GF-D8 (cell line): ENCODE data around the gene ADAMTSL5.

Source experiments
- DNase-seq: peaks from one replicate; lab custom pipeline; 2025; lab: John Stamatoyannopoulos, UW

Gene ADAMTSL5

DNA sequence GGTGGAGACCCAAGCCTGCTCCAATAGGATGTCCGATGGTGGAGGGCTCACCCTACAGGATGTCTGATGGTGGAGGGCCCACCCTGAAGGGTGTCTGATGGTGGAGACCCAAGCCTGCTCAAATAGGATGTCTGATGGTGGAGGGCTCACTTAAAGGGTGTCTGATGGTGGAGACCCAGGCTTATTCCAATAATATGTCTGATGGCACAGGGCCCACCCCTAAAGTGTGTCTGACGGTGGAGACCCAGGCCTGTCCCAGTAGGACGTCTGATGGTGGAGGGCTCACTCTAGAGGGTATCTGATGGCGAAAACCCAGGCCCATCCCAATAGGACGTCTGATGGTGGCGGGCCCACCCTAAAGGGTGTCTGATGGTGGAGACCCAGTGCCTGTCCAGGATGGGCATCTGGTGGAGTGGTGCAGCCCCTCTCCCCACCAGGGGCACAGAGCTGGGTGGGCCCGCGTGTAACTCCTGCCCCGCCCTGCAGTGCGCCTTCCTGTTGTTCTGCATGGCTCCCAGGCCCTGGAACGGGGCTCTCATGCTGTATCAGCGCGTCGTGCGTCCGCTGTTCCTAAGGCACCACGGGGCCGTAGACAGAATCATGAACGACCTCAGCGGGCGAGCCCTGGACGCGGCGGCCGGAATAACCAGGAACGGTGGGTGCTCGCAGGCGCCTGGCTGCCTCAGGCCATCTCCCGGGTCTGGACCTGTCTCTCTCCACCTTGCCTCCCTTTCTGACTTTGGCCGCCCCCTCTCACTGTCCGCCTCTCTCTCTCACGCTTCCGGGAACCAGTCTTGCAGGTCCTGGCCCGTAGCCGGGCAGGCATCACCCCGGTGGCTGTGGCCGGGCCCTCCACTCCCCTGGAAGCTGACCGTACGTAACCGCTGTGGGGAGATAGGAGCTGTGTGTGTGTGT lies 16.8 kb downstream of the ADAMTSL5 start:
- no peak for DNase-seq

DNA sequence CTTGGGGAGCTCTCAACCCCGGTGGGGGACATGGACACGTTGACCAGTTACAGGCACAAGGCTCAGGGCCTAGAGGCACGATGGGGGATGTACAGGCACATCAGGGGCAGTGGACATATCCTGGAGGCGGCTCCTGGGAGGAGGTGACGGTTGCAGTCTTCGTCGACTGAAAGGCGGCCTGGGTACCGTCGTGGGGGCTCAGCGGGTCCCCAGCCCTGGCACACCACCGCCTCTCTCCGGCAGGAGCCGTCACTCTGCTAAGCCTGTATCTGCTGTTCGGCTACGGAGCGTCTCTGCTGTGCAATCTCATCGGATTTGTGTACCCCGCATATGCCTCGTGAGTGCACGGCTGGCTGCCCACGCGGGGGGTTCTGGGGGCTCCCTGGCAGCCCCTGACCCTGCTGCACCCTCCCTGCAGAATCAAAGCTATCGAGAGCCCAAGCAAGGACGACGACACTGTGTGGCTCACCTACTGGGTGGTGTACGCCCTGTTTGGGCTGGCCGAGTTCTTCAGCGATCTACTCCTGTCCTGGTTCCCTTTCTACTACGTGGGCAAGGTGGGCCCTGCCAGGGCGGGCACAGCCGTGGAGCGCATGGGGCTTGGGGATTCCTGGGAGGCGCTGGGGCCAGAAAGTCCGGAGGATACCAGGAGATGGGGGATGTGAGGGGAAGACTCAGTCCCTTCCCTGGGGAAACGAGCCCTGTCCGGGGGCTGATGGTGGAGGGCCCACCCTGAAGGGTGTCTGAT lies 17.6 kb downstream of the ADAMTSL5 start:
- DNase-seq = no peak

- DNase-seq = no peak
Observed at GRCh38 chr19:1494115-1494815, 18.6 kb downstream of the ADAMTSL5 start.

DNA sequence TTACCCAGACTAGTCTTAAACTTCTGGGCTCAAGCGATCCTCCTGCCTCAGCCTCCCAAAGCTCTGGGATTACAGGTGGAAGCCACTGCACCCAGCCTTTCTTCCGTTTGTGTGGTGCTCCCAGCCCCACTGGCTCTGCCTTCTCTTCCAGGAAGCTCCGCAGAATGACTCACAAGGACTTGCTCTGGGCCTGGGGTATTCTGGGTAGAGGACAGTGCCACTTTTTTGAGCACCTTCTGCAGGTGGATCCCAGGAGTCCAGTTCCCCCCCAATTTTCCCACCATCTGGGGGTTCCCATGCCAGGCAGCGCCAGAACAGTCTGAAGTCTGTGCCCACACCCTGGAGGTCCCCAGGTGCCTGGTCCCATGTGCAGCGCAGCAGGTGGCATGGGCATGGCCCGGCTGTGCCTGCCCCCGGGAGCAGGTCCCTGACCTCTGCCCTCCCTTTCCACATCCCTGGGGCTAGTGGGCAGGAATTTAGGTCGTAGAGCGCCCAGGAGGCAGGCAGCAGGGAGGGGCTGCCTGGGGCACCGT lies 20.3 kb downstream of the ADAMTSL5 start:
- no peak for DNase-seq

- no peak for DNase-seq
Observed at GRCh38 chr19:1491849-1492170, 21.0 kb downstream of the ADAMTSL5 start.

- DNase-seq = no peak
Observed at GRCh38 chr19:1491114-1491848, 21.5 kb downstream of the ADAMTSL5 start, which contains the start of gene REEP6. Gene REEP6, plus strand, starts transcription at chr19:1491181. Its CDS starts 89 bp downstream, at chr19:1491270.

GRCh38 chr19:1490311-1491113 lies 22.3 kb downstream of the ADAMTSL5 start, which contains the start of gene PCSK4:
Gene PCSK4, minus strand, starts transcription at chr19:1490350. Its CDS starts 4 bp downstream, at chr19:1490346.
- peak; percentile 97 for DNase-seq

GRCh38 chr19:1489463-1490310 lies 23.1 kb downstream of the ADAMTSL5 start:
- no peak for DNase-seq

GRCh38 chr19:1488282-1488601 lies 24.6 kb downstream of the ADAMTSL5 start:
- no peak for DNase-seq

DNA sequence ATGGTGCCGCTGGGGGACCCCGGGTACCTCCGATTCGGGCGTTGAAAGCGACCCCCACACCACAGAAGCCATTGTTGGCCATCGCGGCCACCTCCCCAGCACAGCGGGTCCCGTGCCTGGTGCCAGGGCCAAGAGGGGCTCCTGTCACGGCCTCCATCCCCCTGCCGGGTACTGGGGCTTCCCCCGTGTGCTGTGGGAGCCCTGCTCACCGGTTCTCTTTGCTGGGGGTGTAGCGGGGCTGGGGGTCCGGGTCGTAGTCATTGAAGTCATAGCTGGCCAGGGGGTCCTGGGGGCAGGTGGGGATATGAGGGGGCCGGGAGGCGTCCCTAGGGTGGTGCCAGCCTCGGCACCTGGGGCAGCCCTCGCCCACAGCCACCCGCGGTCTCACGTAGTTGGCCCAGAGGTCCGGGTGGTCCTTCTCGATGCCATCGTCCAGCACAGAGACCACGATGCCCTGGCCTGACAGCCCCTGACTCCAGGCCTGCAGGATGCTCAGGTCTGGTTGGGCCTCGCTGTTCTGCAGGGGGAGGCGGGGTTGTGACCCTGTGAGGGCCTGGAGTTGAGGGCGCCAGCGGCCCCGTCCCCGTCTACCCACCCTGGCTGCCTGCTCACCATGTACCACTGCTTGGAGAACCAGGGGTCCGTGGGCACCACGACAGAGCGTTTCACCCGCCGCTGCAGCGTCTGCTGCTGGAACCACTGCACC lies 25.1 kb downstream of the ADAMTSL5 start:
- DNase-seq = no peak

DNA sequence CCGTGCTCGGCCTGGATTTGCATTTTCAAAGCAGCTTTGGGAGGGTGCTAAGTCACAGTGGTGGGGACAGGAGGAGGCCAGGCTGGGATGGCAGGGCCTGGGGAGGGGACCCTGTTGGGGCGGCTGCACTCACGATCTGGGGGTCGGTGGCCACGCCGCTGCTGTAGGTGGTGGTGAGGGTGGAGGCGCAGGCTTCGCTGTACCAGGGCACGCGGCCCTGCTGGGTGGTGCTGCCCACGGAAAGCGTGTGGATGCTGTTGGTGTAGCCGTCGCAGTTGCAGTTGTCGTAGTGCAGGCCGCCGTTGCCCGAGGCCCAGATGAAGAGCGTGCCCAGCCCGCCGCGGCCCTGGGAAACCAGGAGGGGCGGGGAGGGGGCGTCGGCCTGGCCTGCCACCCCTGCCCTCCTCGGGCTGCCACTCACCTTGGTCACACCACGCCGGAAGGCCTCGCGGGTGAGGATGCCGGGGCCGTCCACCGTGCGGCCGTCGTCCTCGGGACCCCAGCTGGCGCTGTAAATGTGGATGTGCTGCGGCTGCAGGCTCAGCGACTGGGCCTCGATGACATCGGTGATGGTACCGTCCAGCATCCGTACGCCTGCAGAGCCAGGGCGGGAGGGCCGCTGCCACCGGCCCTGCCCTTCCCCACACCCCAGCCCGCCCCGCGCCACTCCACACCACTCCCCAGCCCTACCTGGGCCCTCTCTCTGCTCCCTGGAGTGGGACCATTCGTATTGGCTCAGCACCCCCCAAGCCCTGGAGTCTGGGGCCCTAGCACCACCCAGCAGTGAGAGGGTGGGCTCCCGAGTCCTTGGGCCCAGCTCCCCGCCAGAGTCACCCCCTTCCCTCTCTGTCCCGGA lies 25.9 kb downstream of the ADAMTSL5 start:
- DNase-seq = no peak

DNA sequence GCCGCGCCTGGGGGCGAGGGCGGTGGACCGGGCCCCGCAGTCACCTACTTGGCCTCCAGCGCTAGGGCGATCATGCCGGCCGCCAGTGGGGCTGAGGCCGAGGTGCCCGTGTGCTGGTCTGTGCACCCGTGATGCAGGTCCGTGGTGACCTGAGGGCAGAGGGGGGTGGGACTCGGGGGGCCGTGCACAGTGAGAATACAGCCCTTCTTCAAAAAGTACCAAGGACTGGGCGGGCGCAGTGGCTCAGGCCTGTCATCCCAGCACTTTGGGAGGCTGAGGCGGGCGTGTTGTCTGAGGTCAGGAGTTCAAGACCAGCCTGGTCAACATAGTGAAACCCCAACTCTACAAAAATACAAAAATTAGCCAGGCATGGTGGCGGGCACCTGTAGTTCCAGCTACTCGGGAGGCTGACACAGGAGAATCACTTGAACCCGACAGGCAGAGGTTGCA lies 28.8 kb downstream of the ADAMTSL5 start:
- DNase-seq = no peak

DNA sequence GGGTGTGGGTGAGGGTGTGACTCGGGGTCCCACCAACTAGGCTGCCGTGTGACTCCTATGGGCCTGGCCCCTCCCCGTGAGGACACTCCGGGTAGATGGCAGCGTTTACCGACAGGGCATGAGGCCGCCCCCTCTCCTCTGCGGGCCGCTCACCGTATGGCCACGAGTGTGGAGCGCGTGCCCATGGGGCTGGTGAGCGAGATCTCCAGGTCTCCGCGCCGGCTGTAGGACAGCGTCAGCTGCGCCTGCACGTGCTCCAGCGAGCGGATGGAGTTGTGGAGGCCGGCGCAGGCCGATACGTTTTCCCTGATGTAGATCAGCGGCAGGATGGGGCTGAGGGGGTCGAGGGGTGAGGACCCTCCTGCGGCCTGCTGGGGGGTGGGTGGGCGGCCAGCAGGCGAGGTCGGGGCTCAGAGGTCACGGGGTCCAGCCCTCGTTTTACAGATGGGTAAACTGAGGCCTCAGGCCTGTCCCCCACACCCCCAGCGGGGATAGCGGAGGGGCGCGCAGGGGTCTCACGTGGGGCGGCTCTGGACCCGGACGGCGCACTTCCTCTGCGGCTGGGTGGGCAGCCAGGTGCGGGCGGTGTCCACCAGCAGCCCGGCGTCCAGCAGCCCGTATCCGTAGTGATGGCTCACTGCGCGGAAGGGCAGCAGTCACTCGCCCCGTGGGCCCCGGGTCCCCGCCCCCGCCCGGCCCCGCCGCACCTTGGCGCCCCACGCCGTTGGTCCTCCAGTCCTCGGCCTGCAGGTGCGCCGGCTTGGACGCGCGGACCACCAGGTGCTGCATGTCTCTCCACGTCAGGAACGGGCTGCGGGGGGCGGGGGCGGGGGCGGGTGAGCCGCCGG lies 29.5 kb downstream of the ADAMTSL5 start:
- DNase-seq = no peak

DNA sequence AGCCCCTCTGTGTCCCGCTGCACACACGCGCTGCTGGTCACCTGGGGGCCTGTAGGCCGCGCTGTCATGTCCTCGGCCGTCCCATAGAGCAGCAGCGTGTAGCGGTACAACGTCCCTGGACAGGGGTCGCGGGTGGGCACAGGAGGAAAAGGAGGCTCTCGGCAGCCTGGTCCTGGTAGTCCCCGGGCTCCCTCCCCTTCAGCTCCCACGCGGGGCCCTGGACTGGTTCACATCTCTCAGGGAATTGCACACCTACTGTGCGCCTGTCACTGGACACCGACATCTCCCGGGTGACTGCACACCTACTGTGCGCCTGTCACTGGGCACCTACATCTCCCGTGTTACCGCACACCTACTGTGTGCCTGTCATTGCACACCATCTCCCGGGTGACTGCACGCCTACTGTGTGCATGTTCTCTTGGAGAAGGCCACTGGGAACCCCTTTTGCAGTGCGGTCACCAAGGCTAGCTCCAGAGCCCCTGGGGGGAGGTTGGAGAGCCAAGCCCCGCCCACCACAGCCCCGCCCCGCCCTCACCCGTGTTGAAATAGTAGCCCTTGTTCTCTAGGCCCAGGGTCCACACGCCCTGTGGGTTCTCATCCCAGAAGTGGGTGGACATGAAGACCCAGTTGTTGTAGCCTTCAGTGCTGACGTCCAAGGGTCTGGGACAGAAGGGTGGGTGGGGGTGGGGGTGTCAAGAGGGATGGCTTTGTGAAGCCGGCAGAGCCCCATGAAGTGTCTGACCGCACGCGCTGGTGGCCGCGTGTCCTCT lies 30.3 kb downstream of the ADAMTSL5 start:
- no peak for DNase-seq

DNA sequence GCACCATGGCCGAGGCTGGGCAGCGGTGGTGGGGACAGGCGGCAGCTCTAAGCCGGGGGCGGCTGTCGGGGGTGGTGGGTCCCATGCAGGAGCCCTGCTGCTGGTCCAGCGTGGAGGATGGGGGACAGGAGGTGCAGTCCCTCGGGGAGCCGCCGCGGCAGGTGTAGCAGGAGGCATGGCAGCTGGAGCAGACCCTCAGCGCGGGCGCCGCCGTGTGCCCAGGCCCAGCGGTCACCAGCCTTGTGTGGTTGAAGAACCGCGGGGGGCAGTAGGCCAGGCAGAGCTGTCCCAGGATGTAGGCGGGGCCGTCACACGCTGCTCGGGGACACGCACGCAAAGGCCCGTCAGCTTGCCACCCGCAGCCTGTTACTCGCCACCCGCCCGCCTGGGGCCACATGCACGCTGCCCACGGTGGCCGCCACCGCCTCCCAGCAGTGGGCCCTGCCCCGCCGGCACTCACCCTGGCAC lies 30.9 kb downstream of the ADAMTSL5 start:
- DNase-seq = no peak

- DNase-seq = no peak
Observed at GRCh38 chr19:1481224-1481892, 31.5 kb downstream of the ADAMTSL5 start.
